ENCODE results near the gene NMD3. TPM values are rescaled to one million over a fixed set of nuclear protein-coding genes. Genes with fewer than 3 reads are reported as not detected.

NMD3 gene
- total RNA-seq, 1 experiment from 2014 or later = 56.3 TPM

DNA sequence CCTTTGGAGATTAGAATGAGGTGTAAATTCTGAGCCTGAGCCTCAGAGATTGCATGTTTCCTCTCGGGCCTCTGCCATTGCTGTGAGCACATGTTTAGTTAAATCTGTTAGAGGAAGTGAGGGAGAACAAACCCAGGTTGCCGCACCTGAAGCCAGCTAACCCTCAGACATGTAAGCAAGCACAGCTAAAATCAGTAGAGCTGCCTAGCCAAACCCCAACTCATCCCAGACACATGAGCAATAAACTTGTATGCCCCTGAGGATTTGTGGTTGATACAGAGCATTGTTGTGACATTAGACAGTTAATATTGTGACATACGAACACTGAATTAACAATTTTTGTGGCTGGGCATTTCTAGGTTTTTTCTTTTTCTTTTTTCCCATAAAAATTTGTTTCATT is 41.9 kb downstream of the NMD3 start:
- no peaks in the 10 kb centered on the region for H3K4me1 Mint-ChIP-seq
- H3K9me3 Mint-ChIP-seq = peaks cover 45% of the 10 kb centered on the region
- H3K27me3 Mint-ChIP-seq (ENCODE audit: low read depth) = no peaks in the 10 kb centered on the region
- no peak for ATAC-seq
- no peak for DNase-seq (ENCODE audit: low spot score)
- ChIA-PET POLR2A (no interaction called here), CTCF (no interaction called here)
- no peak overlapping the region for H3K27ac Mint-ChIP-seq
- TF ChIP-seq NR2C2 (CRISPR knock-in tag; IDR thresholded peaks at IDR 0.05) = no peak
- TF ChIP-seq ZBTB21 (CRISPR knock-in tag; IDR thresholded peaks at IDR 0.05; ENCODE audit: borderline replicate concordance) = no peak
- no peak for TF ChIP-seq GTF2I (CRISPR knock-in tag; conservative IDR thresholded peaks at IDR 0.05)
- no peak for TF ChIP-seq MXD4 (CRISPR knock-in tag; IDR thresholded peaks at IDR 0.05; ENCODE audit: borderline replicate concordance)
- TF ChIP-seq NFE2L1 (CRISPR knock-in tag; IDR thresholded peaks at IDR 0.05) = no peak
- TF ChIP-seq, protein P1, sequence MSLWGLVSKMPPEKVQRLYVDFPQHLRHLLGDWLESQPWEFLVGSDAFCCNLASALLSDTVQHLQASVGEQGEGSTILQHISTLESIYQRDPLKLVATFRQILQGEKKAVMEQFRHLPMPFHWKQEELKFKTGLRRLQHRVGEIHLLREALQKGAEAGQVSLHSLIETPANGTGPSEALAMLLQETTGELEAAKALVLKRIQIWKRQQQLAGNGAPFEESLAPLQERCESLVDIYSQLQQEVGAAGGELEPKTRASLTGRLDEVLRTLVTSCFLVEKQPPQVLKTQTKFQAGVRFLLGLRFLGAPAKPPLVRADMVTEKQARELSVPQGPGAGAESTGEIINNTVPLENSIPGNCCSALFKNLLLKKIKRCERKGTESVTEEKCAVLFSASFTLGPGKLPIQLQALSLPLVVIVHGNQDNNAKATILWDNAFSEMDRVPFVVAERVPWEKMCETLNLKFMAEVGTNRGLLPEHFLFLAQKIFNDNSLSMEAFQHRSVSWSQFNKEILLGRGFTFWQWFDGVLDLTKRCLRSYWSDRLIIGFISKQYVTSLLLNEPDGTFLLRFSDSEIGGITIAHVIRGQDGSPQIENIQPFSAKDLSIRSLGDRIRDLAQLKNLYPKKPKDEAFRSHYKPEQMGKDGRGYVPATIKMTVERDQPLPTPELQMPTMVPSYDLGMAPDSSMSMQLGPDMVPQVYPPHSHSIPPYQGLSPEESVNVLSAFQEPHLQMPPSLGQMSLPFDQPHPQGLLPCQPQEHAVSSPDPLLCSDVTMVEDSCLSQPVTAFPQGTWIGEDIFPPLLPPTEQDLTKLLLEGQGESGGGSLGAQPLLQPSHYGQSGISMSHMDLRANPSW (CRISPR knock-in tag; conservative IDR thresholded peaks at IDR 0.05; ENCODE audit: low read depth) = no peak
- TF ChIP-seq, protein P2, sequence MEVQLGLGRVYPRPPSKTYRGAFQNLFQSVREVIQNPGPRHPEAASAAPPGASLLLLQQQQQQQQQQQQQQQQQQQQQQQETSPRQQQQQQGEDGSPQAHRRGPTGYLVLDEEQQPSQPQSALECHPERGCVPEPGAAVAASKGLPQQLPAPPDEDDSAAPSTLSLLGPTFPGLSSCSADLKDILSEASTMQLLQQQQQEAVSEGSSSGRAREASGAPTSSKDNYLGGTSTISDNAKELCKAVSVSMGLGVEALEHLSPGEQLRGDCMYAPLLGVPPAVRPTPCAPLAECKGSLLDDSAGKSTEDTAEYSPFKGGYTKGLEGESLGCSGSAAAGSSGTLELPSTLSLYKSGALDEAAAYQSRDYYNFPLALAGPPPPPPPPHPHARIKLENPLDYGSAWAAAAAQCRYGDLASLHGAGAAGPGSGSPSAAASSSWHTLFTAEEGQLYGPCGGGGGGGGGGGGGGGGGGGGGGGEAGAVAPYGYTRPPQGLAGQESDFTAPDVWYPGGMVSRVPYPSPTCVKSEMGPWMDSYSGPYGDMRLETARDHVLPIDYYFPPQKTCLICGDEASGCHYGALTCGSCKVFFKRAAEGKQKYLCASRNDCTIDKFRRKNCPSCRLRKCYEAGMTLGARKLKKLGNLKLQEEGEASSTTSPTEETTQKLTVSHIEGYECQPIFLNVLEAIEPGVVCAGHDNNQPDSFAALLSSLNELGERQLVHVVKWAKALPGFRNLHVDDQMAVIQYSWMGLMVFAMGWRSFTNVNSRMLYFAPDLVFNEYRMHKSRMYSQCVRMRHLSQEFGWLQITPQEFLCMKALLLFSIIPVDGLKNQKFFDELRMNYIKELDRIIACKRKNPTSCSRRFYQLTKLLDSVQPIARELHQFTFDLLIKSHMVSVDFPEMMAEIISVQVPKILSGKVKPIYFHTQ (CRISPR knock-in tag; IDR thresholded peaks at IDR 0.05) = no peak
- no peak for TF ChIP-seq ZNF423 (CRISPR knock-in tag; IDR thresholded peaks at IDR 0.05)
- no peak for TF ChIP-seq NFYB (CRISPR knock-in tag; conservative IDR thresholded peaks at IDR 0.05; ENCODE audit: low read depth)
- TF ChIP-seq, protein P3, sequence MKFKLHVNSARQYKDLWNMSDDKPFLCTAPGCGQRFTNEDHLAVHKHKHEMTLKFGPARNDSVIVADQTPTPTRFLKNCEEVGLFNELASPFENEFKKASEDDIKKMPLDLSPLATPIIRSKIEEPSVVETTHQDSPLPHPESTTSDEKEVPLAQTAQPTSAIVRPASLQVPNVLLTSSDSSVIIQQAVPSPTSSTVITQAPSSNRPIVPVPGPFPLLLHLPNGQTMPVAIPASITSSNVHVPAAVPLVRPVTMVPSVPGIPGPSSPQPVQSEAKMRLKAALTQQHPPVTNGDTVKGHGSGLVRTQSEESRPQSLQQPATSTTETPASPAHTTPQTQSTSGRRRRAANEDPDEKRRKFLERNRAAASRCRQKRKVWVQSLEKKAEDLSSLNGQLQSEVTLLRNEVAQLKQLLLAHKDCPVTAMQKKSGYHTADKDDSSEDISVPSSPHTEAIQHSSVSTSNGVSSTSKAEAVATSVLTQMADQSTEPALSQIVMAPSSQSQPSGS (CRISPR knock-in tag; IDR thresholded peaks at IDR 0.05; ENCODE audit: borderline replicate concordance, low read depth) = no peak
- no peak for TF ChIP-seq PRRX2 (CRISPR knock-in tag; IDR thresholded peaks at IDR 0.05)
- TF ChIP-seq, protein P4, sequence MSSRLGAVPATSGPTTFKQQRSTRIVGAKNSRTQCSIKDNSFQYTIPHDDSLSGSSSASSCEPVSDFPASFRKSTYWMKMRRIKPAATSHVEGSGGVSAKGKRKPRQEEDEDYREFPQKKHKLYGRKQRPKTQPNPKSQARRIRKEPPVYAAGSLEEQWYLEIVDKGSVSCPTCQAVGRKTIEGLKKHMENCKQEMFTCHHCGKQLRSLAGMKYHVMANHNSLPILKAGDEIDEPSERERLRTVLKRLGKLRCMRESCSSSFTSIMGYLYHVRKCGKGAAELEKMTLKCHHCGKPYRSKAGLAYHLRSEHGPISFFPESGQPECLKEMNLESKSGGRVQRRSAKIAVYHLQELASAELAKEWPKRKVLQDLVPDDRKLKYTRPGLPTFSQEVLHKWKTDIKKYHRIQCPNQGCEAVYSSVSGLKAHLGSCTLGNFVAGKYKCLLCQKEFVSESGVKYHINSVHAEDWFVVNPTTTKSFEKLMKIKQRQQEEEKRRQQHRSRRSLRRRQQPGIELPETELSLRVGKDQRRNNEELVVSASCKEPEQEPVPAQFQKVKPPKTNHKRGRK (CRISPR knock-in tag; IDR thresholded peaks at IDR 0.05; ENCODE audit: borderline replicate concordance) = no peak
- no peak for TF ChIP-seq FOXK1 (CRISPR knock-in tag; IDR thresholded peaks at IDR 0.05)
- no peak for TF ChIP-seq CBFB (CRISPR knock-in tag; IDR thresholded peaks at IDR 0.05; ENCODE audit: low read depth)
- H3K36me3 Mint-ChIP-seq = peaks cover 51% of the 10 kb centered on the region
- no peak overlapping the region for H3K4me3 Mint-ChIP-seq

DNA sequence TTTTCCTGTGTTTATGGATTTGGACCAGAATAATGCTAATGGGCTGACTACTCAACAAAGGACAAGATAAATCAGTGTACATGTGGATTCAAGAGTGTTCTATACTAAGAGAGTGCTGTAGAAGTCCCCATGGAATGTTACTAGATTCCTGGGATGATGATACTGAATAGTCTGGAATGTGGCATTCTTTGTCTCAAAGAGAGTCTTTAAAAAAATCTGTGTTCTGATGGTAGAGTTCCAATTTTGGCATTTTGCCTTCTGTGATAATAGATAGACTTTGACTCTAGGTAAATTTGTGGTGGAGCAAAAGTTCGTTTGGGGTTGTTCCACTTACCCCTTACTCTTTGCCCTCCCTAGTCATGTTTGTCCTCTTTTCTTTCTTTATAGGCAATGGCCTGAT is 43.7 kb downstream of the NMD3 start:
- H3K9me3 Mint-ChIP-seq = peaks cover 45% of the 10 kb centered on the region
- peaks cover 47% of the 10 kb centered on the region for H3K36me3 Mint-ChIP-seq
- H3K27me3 Mint-ChIP-seq (ENCODE audit: low read depth) = no peaks in the 10 kb centered on the region
- no peak overlapping the region for H3K27ac Mint-ChIP-seq
- no peak overlapping the region for H3K4me3 Mint-ChIP-seq
- H3K4me1 Mint-ChIP-seq = peaks cover 7% of the 10 kb centered on the region
- DNase-seq (ENCODE audit: low spot score) (no peak), ATAC-seq (no peak)
- POLR2A ChIA-PET = no interaction called here
- CTCF ChIA-PET = no interaction called here
- TF ChIP-seq NR3C1 (CRISPR knock-in tag; conservative IDR thresholded peaks at IDR 0.05; ENCODE audit: low read depth) = no peak
- TF ChIP-seq, protein P5, sequence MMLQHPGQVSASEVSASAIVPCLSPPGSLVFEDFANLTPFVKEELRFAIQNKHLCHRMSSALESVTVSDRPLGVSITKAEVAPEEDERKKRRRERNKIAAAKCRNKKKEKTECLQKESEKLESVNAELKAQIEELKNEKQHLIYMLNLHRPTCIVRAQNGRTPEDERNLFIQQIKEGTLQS (CRISPR knock-in tag; conservative IDR thresholded peaks at IDR 0.05) = no peak
- TF ChIP-seq FOXJ3 (CRISPR knock-in tag; IDR thresholded peaks at IDR 0.05; ENCODE audit: borderline replicate concordance) = no peak
- no peak for TF ChIP-seq EMX1 (CRISPR knock-in tag; IDR thresholded peaks at IDR 0.05)
- TF ChIP-seq, protein P6, sequence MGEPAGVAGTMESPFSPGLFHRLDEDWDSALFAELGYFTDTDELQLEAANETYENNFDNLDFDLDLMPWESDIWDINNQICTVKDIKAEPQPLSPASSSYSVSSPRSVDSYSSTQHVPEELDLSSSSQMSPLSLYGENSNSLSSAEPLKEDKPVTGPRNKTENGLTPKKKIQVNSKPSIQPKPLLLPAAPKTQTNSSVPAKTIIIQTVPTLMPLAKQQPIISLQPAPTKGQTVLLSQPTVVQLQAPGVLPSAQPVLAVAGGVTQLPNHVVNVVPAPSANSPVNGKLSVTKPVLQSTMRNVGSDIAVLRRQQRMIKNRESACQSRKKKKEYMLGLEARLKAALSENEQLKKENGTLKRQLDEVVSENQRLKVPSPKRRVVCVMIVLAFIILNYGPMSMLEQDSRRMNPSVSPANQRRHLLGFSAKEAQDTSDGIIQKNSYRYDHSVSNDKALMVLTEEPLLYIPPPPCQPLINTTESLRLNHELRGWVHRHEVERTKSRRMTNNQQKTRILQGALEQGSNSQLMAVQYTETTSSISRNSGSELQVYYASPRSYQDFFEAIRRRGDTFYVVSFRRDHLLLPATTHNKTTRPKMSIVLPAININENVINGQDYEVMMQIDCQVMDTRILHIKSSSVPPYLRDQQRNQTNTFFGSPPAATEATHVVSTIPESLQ (CRISPR knock-in tag; IDR thresholded peaks at IDR 0.05) = no peak
- TF ChIP-seq HMGA2 (CRISPR knock-in tag; IDR thresholded peaks at IDR 0.05) = no peak
- TF ChIP-seq, protein P7, sequence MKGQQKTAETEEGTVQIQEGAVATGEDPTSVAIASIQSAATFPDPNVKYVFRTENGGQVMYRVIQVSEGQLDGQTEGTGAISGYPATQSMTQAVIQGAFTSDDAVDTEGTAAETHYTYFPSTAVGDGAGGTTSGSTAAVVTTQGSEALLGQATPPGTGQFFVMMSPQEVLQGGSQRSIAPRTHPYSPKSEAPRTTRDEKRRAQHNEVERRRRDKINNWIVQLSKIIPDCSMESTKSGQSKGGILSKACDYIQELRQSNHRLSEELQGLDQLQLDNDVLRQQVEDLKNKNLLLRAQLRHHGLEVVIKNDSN (CRISPR knock-in tag; IDR thresholded peaks at IDR 0.05) = no peak
